SK-N-MC (cell line): ENCODE results near the gene TNFAIP2.

Source experiments
- EZH2 ChIP-seq: fragments of 200-600 bp; sonication (generic); IDR thresholded peaks from one replicate; pipeline ENCODE4 v1.6.1; 2017; ENCODE audit warnings: antibody characterized with exemption
- POLR2AphosphoS5 ChIP-seq: IDR thresholded peaks from 2 replicates; pipeline ENCODE4 v1.6.1; 2012; ENCODE audit warnings: mild to moderate bottlenecking, low read depth, low read length, borderline replicate concordance

GRCh38 chr14:103101257-103101962, 21.9 kb upstream of the TNFAIP2 start:
- TF ChIP-seq EZH2 (no peak), POLR2AphosphoS5 (no peak)
